GM12872 (cell line): ENCODE measurements around the gene CATSPERZ.

Source experiments
- CTCF ChIP-seq: IDR thresholded peaks from 3 replicates; pipeline ENCODE4 v1.5.1; 2011; ENCODE audit warnings: low read depth, mild to moderate bottlenecking, low read length, moderate library complexity; ENCODE audit not compliant: insufficient read depth

Gene CATSPERZ

GRCh38 chr11:64260147-64260708, 39.9 kb upstream of the CATSPERZ start:
- no peak for TF ChIP-seq CTCF

GRCh38 chr11:64261556-64262080, 38.5 kb upstream of the CATSPERZ start:
- no peak for TF ChIP-seq CTCF

GRCh38 chr11:64262271-64263002, 37.7 kb upstream of the CATSPERZ start:
- TF ChIP-seq CTCF = no peak

- TF ChIP-seq CTCF = no peak
These were observed 36.9 kb upstream of the CATSPERZ start for GRCh38 chr11:64263021-64263946.

- TF ChIP-seq CTCF = no peak
These were observed 36.2 kb upstream of the CATSPERZ start for GRCh38 chr11:64263947-64264317.

GRCh38 chr11:64264371-64264852, 35.7 kb upstream of the CATSPERZ start:
- no peak for TF ChIP-seq CTCF
